ENCODE data around the gene TUBGCP2.

The TUBGCP2 gene

DNA sequence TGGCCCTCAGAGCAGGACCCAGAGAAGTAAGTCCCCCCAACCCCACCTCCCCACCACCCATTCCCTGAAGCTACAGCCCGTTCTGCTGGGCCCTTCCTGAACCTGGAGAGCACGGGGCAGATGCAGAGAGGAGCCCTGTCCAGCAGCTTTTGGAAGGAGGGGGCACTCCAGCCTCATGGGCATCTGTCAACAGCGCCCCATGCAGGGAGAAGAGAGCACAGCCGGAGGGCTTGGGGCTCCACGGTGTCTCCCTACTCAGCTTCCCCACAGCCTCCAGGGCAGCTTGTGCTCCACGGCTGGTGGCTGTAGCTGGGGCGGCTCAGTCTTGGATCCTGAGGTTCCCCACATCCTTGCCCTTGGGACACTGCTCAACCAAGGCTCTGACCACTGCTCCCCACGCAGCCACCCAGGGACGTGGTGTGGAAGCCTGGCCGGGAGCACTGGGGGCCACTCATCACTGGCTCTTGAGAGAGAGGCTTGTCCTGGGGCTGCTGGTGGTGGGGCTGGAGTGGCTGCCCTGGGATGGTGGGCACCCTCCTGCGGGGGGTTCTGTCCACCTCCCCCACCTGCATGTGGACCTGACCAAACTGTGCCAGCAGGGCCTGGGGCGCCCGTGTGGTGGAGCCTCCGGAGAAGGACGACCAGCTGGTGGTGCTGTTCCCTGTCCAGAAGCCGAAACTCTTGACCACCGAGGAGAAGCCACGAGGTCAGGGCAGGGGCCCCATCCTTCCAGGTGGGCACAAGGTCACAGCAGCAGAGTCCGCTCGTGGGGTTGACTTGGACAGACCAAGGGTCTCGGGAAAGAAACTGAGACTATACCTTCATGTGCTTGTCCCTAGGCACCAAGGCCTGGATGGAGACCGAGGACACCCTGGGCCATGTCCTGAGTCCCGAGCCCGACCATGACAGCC lies 43.0 kb upstream of the TUBGCP2 start:
- TF ChIP-seq FOXP2 (optimal IDR thresholded peaks at IDR 0.05; ENCODE audit: borderline replicate concordance, extremely low read depth, extremely low read length, insufficient read depth) (no peak), REST (IDR thresholded peaks at IDR 0.05; ENCODE audit: insufficient read depth in 1 of 2, low read depth in 2 of 2, low read length in 2 of 2) (no peak), SIN3A (IDR thresholded peaks at IDR 0.05; ENCODE audit: borderline replicate concordance, insufficient read depth, low read length) (no peak), POLR2AphosphoS5 (IDR thresholded peaks at IDR 0.05; ENCODE audit: low read depth, low read length) (no peak), TAF1 (IDR thresholded peaks at IDR 0.05; ENCODE audit: borderline replicate concordance, insufficient read depth, low read length) (no peak)

DNA sequence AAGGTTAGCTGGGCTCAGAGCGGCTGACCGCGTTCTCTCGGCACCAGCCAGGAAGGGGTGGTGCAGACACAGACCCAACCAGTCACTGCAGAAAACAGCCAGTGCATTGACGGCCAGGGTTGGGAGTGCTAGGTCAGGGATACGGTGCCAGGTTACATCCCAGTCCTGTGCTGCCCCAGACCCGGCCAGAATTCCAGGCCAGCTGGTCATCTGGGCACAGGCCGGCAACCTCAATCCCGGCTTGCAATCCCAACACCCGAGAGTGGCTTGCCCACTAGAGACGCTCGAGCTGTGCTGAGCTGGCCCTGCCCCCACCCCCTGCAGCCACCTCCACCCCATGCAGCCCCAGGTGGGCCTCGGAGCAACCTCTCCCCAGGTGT lies 42.3 kb upstream of the TUBGCP2 start:
- no peak for TF ChIP-seq POLR2AphosphoS5 (IDR thresholded peaks at IDR 0.05; ENCODE audit: low read depth, low read length)
- TF ChIP-seq REST (IDR thresholded peaks at IDR 0.05; ENCODE audit: insufficient read depth in 1 of 2, low read depth in 2 of 2, low read length in 2 of 2): no peak
- TF ChIP-seq FOXP2 (optimal IDR thresholded peaks at IDR 0.05; ENCODE audit: borderline replicate concordance, extremely low read depth, extremely low read length, insufficient read depth): no peak
- no peak for TF ChIP-seq SIN3A (IDR thresholded peaks at IDR 0.05; ENCODE audit: borderline replicate concordance, insufficient read depth, low read length)
- no peak for TF ChIP-seq TAF1 (IDR thresholded peaks at IDR 0.05; ENCODE audit: borderline replicate concordance, insufficient read depth, low read length)

GRCh38 chr10:133350283-133350949 lies 41.7 kb upstream of the TUBGCP2 start:
- TF ChIP-seq SIN3A (IDR thresholded peaks at IDR 0.05; ENCODE audit: borderline replicate concordance, insufficient read depth, low read length) (no peak), REST (IDR thresholded peaks at IDR 0.05; ENCODE audit: insufficient read depth in 1 of 2, low read depth in 2 of 2, low read length in 2 of 2) (no peak), TAF1 (IDR thresholded peaks at IDR 0.05; ENCODE audit: borderline replicate concordance, insufficient read depth, low read length) (no peak), FOXP2 (optimal IDR thresholded peaks at IDR 0.05; ENCODE audit: borderline replicate concordance, extremely low read depth, extremely low read length, insufficient read depth) (no peak), POLR2AphosphoS5 (IDR thresholded peaks at IDR 0.05; ENCODE audit: low read depth, low read length) (no peak)

DNA sequence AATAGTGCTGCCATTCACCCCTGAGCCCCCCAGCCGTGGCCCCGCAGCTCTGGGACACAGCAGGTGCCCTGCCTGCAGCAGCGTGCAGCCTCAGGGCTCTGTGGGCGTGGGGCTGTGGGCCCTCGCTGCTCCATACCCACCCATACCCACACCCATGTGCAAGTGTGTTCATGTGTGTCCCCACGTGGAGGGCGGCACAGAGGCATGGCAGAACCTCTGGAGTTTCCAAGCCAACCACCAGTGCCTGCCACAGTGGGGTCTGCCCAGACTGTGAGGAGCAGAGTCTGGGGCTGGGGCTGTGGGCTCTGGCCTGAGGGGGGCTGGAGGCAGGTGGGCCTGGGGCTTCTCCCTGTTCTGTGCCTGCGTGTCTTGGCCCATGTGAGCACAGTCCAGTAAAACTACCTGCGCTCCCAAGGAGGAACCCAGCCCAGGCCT lies 40.9 kb upstream of the TUBGCP2 start:
- TF ChIP-seq SIN3A (IDR thresholded peaks at IDR 0.05; ENCODE audit: borderline replicate concordance, insufficient read depth, low read length) (no peak), POLR2AphosphoS5 (IDR thresholded peaks at IDR 0.05; ENCODE audit: low read depth, low read length) (no peak), FOXP2 (optimal IDR thresholded peaks at IDR 0.05; ENCODE audit: borderline replicate concordance, extremely low read depth, extremely low read length, insufficient read depth) (no peak), REST (IDR thresholded peaks at IDR 0.05; ENCODE audit: insufficient read depth in 1 of 2, low read depth in 2 of 2, low read length in 2 of 2) (no peak), TAF1 (IDR thresholded peaks at IDR 0.05; ENCODE audit: borderline replicate concordance, insufficient read depth, low read length) (no peak)
